Measurements from ENCODE around the gene PLEKHJ1. TPM values are rescaled to one million over a fixed set of nuclear protein-coding genes. Genes with fewer than 3 reads are reported as not detected.

PLEKHJ1 gene
- total RNA-seq, 4 donors from 2014 or later, result 36.1 to 78.0 (median 62.9) TPM

DNA sequence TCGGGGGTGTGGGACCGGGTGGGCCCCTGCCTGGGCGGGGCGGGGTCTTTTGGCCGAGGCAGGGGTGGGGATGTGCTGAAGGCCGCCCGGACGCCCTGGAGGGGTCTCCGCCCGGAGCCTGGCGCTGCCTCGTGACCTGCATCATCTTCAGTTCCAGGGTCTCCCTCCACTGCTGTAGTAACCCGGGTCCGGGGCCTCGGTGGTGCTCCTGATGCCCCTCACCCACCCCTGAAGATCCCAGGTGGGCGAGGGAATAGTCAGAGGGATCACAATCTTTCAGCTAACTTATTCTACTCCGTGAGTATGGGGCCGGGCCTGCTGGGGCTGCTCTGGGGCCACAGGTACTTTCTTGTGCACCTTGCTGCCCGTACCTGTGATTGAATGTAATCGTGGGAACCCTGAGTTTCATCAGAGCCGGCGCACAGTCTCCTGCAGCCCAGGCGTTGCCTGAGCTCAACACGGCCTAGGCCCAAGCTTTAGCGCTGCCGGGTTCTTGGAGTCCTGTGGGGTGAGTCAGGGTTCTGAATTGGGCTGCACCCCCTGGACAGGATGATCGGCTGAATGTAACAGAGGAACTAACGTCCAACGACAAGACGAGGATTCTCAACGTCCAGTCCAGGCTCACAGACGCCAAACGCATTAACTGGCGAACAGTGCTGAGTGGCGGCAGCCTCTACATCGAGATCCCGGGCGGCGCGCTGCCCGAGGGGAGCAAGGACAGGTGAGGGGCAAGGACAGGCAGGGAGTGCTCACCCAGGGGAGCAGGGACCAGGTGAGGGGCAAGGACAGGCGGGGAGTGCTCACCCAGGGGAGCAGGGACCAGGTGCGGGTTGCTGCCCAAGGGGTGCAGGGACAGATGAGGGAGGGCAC lies 35.3 kb upstream of the PLEKHJ1 start:
- H3K36me3 ChIP-seq, result peaks cover 20% of the 10 kb centered on the region
- DNase-seq (ENCODE audit: low spot score in 2 of 2), result peak in 1 of 2 donors; percentile 70
- TF ChIP-seq POLR2AphosphoS5 (IDR thresholded peaks at IDR 0.05) (no peak), CTCF (IDR thresholded peaks at IDR 0.05) (no peak), POLR2A (IDR thresholded peaks at IDR 0.05) (no peak), EP300 (IDR thresholded peaks at IDR 0.05) (no peak)

GRCh38 chr19:2270423-2271233 lies 34.5 kb upstream of the PLEKHJ1 start:
- Histone ChIP-seq H3K27me3 (no peaks in the 10 kb centered on the region), H3K4me1 (peaks cover 70% of the 10 kb centered on the region), H3K27ac (peak overlapping the region; percentile 100), H3K4me3 (peak overlapping the region; percentile 99), H3K9me3 (no peaks in the 10 kb centered on the region), H3K36me3 (peaks cover 15% of the 10 kb centered on the region)
- TF ChIP-seq POLR2AphosphoS5 (IDR thresholded peaks at IDR 0.05) (peak in 2 of 3 donors; percentile 41 to 88), EP300 (IDR thresholded peaks at IDR 0.05) (no peak)
- DNase-seq (ENCODE audit: low spot score in 2 of 2), result peak; percentile 91 to 94
- WGBS, result 0% methylated on average over 20 of the region's 88 CpGs

More for the DNA sequence above, 35.3 kb upstream of the PLEKHJ1 start:
- peak overlapping the region; percentile 100 for H3K27ac ChIP-seq
- no peaks in the 10 kb centered on the region for H3K9me3 ChIP-seq
- H3K4me3 ChIP-seq, result peak overlapping the region; percentile 99
- H3K4me1 ChIP-seq, result peaks cover 76% of the 10 kb centered on the region
- 37% methylated on average over 19 of the region's 43 CpGs for WGBS
- no peaks in the 10 kb centered on the region for H3K27me3 ChIP-seq

- H3K4me1 ChIP-seq, result peaks cover 65% of the 10 kb centered on the region
- TF ChIP-seq EP300 (IDR thresholded peaks at IDR 0.05) (no peak), CTCF (IDR thresholded peaks at IDR 0.05) (no peak), POLR2A (IDR thresholded peaks at IDR 0.05) (no peak), POLR2AphosphoS5 (IDR thresholded peaks at IDR 0.05) (no peak)
- peaks cover 15% of the 10 kb centered on the region for H3K36me3 ChIP-seq
- no peaks in the 10 kb centered on the region for H3K9me3 ChIP-seq
- no peaks in the 10 kb centered on the region for H3K27me3 ChIP-seq
- WGBS, result no CpG with 5 or more reads among the region's 30 CpGs
- DNase-seq (ENCODE audit: low spot score in 2 of 2), result peak; percentile 89 to 92
- H3K27ac ChIP-seq, result peak overlapping the region; percentile 100
- peak overlapping the region; percentile 99 for H3K4me3 ChIP-seq
These were observed 34.0 kb upstream of the PLEKHJ1 start for GRCh38 chr19:2270157-2270422.

- H3K27me3 ChIP-seq, result no peaks in the 10 kb centered on the region
- peaks cover 15% of the 10 kb centered on the region for H3K36me3 ChIP-seq
- H3K9me3 ChIP-seq, result no peaks in the 10 kb centered on the region
- TF ChIP-seq POLR2A (IDR thresholded peaks at IDR 0.05) (peak; percentile 98 to 99), EP300 (IDR thresholded peaks at IDR 0.05) (no peak), POLR2AphosphoS5 (IDR thresholded peaks at IDR 0.05) (peak; percentile 95 to 99 (median 99)), CTCF (IDR thresholded peaks at IDR 0.05) (no peak)
- H3K27ac ChIP-seq, result peak overlapping the region; percentile 100
- H3K4me1 ChIP-seq, result peaks cover 60% of the 10 kb centered on the region
- peak overlapping the region; percentile 99 for H3K4me3 ChIP-seq
- DNase-seq (ENCODE audit: low spot score in 2 of 2), result peak; percentile 99
- 1% methylated on average over 29 of the region's 103 CpGs for WGBS
These were observed 33.4 kb upstream of the PLEKHJ1 start for GRCh38 chr19:2269244-2270156.

- peaks cover 15% of the 10 kb centered on the region for H3K36me3 ChIP-seq
- WGBS, result under 1% methylated on average over 17 of the region's 19 CpGs
- peak overlapping the region; percentile 99 for H3K4me3 ChIP-seq
- H3K27me3 ChIP-seq, result no peaks in the 10 kb centered on the region
- H3K9me3 ChIP-seq, result no peaks in the 10 kb centered on the region
- TF ChIP-seq CTCF (IDR thresholded peaks at IDR 0.05), result no peak
- TF ChIP-seq EP300 (IDR thresholded peaks at IDR 0.05), result no peak
- TF ChIP-seq POLR2AphosphoS5 (IDR thresholded peaks at IDR 0.05), result no peak
- no peak for TF ChIP-seq POLR2A (IDR thresholded peaks at IDR 0.05)
- peak overlapping the region; percentile 100 for H3K27ac ChIP-seq
- H3K4me1 ChIP-seq, result peaks cover 54% of the 10 kb centered on the region
- no peak for DNase-seq (ENCODE audit: low spot score in 2 of 2)
These were observed 32.7 kb upstream of the PLEKHJ1 start for GRCh38 chr19:2268861-2269243.

All from suprapubic skin (tissue), 4 donors.